NCI-H226 (cell line): ENCODE data around the gene CASS4.

Source experiments
- DNase-seq: peaks from one replicate; pipeline ENCODE4 v3.0.0-alpha.2; 2015

CASS4 gene

GRCh38 chr20:56424931-56425330, 12.9 kb downstream of the CASS4 start:
- DNase-seq = no peak

- no peak for DNase-seq
Measured at GRCh38 chr20:56426026-56426425, 14.0 kb downstream of the CASS4 start.

GRCh38 chr20:56426926-56427325, 14.9 kb downstream of the CASS4 start:
- no peak for DNase-seq

- no peak for DNase-seq
Measured at GRCh38 chr20:56427797-56428196, 15.7 kb downstream of the CASS4 start.

GRCh38 chr20:56428410-56428809, 16.4 kb downstream of the CASS4 start:
- DNase-seq = no peak

GRCh38 chr20:56428881-56429280, 16.8 kb downstream of the CASS4 start:
- no peak for DNase-seq

- peak; percentile 88 for DNase-seq
Measured at GRCh38 chr20:56429502-56429901, 17.4 kb downstream of the CASS4 start.

GRCh38 chr20:56429941-56430340, 17.9 kb downstream of the CASS4 start:
- DNase-seq = peak; percentile 42

GRCh38 chr20:56430461-56430860, 18.4 kb downstream of the CASS4 start:
- no peak for DNase-seq

- no peak for DNase-seq
Measured at GRCh38 chr20:56430957-56431356, 18.9 kb downstream of the CASS4 start.

- no peak for DNase-seq
Measured at GRCh38 chr20:56431471-56431870, 19.4 kb downstream of the CASS4 start.

GRCh38 chr20:56433221-56433879, 21.3 kb downstream of the CASS4 start:
- DNase-seq = no peak

- peak; percentile 74 for DNase-seq
Measured at GRCh38 chr20:56433880-56434255, 21.8 kb downstream of the CASS4 start.

GRCh38 chr20:56437196-56437960, 25.3 kb downstream of the CASS4 start:
- DNase-seq = no peak

- DNase-seq = no peak
Measured at GRCh38 chr20:56438284-56438683, 26.2 kb downstream of the CASS4 start.

- DNase-seq = peak; percentile 88
Measured at GRCh38 chr20:56439771-56440291, 27.8 kb downstream of the CASS4 start.

GRCh38 chr20:56440346-56441007, 28.4 kb downstream of the CASS4 start:
- DNase-seq = no peak

GRCh38 chr20:56442389-56443365, 30.6 kb downstream of the CASS4 start:
- no peak for DNase-seq

GRCh38 chr20:56443654-56444540, 31.8 kb downstream of the CASS4 start:
- DNase-seq = no peak

- no peak for DNase-seq
Measured at GRCh38 chr20:56445130-56445529, 33.1 kb downstream of the CASS4 start.

- no peak for DNase-seq
Measured at GRCh38 chr20:56445540-56445939, 33.5 kb downstream of the CASS4 start.
